K562 (cell line): ENCODE data around the gene SLC48A1. TPM values are rescaled to one million over a fixed set of nuclear protein-coding genes. Genes with fewer than 3 reads are reported as not detected.

Source experiments
- DPF2 ChIP-seq: fragments of 450-650 bp; IDR thresholded peaks from 2 replicates; pipeline ENCODE4 v1.6.1; 2016
- E2F4 ChIP-seq: sonication (generic); formaldehyde crosslinking; IDR thresholded peaks from 2 replicates; pipeline ENCODE4 v1.8.0; 2022; ENCODE audit warnings: mild to moderate bottlenecking, low read depth, missing genetic modification reagents
- EHMT2 ChIP-seq: fragments of 450-650 bp; IDR thresholded peaks from 2 replicates; pipeline ENCODE4 v1.6.1; 2018; ENCODE audit warnings: antibody characterized with exemption
- FOS ChIP-seq: IDR thresholded peaks from 3 replicates; pipeline ENCODE4 v1.6.1; 2011; ENCODE audit not compliant: insufficient read length; ENCODE audit errors: extremely low read depth
- HNRNPLL ChIP-seq: fragments of 200-400 bp; formaldehyde crosslinking; IDR thresholded peaks from 2 replicates; pipeline ENCODE4 v1.6.1; 2017; ENCODE audit warnings: low read length, low read depth, mild to moderate bottlenecking; ENCODE audit not compliant: poor library complexity, severe bottlenecking
- SETDB1 ChIP-seq: IDR thresholded peaks from one replicate; pipeline ENCODE4 v1.6.1; 2012; ENCODE audit warnings: low read length, control low read depth, inconsistent platforms
- SIRT6 ChIP-seq: IDR thresholded peaks from one replicate; pipeline ENCODE4 v1.6.1; 2012; ENCODE audit warnings: low read depth, mild to moderate bottlenecking, control low read depth, inconsistent platforms, low read length, moderate library complexity
- TSC22D4 ChIP-seq: fragments of 450-650 bp; IDR thresholded peaks from 2 replicates; pipeline ENCODE4 v1.6.1; 2016; ENCODE audit warnings: missing genetic modification characterization, missing biosample characterization, control low read depth
- TSHZ1 ChIP-seq: fragments of 250-450 bp; sonication (Bioruptor Pico); IDR thresholded peaks from 2 replicates; pipeline ENCODE4 v1.4.0; 2020; ENCODE audit warnings: mild to moderate bottlenecking, moderate library complexity
- ZNF445 ChIP-seq: fragments of 250-450 bp; sonication (Bioruptor Pico); IDR thresholded peaks from 2 replicates; pipeline ENCODE4 v1.4.0; 2020; ENCODE audit warnings: low read depth, mild to moderate bottlenecking, moderate library complexity
- ZNF764 ChIP-seq: fragments of 250-450 bp; sonication (Bioruptor Pico); IDR thresholded peaks from 2 replicates; pipeline ENCODE4 v1.4.0; 2020; ENCODE audit warnings: low read depth, mild to moderate bottlenecking, moderate library complexity
- ZNF785 ChIP-seq: fragments of 250-450 bp; sonication (Bioruptor Pico); IDR thresholded peaks from 2 replicates; pipeline ENCODE4 v1.4.0; 2020; ENCODE audit warnings: mild to moderate bottlenecking
- polyA plus RNA-seq, 8 experiments: library from polyadenylated mRNA; depleted of rRNA in 4 of 8; stranded (reverse) in 5 of 8; unstranded in 3 of 8; fragments of >200 nt; fragmentation: Nextera tagmentation in 2 of 8; fragmentation: Illumina TruSeq in 1 of 8; extraction: Ambion mirVana in 2 of 8; extraction: Trizol in 1 of 8; gene quantifications; 2 replicates each; pipeline versions ENCODE4 v1.2.1 to v1.2.3, GENCODE V29; 2011 to 2014; ENCODE audit warnings: inconsistent platforms in 1 of 8, missing spikeins in 1 of 8
- total RNA-seq, 7 experiments: library from RNA; depleted of rRNA in 6 of 7; stranded (reverse); fragments of >200 nt in 6 of 7; fragmentation: Illumina TruSeq in 2 of 7; extraction: Trizol in 2 of 7; gene quantifications; 2 replicates each; pipeline versions ENCODE4 v1.2.1 to v1.2.3, GENCODE V29; 2011 to 2021; ENCODE audit warnings: low replicate concordance in 1 of 7
- TF ChIP-seq, protein P1 (sequence below): fragments of 250-450 bp; sonication (Bioruptor Pico); IDR thresholded peaks from 2 replicates; pipeline ENCODE4 v1.8.0; 2021; ENCODE audit warnings: mild to moderate bottlenecking, moderate library complexity
- TF ChIP-seq, protein P2 (sequence below): sonication (generic); formaldehyde crosslinking; IDR thresholded peaks from 2 replicates; pipeline ENCODE4 v1.8.1; 2023; ENCODE audit warnings: mild to moderate bottlenecking, missing genetic modification reagents
- TF ChIP-seq, protein P3 (sequence below): fragments of 450-650 bp; formaldehyde crosslinking; IDR thresholded peaks from 2 replicates; pipeline ENCODE4 v1.4.0; 2022; ENCODE audit warnings: missing genetic modification characterization
- TF ChIP-seq, protein P4 (sequence below): fragments of 250-450 bp; sonication (Bioruptor Pico); IDR thresholded peaks from 2 replicates; pipeline ENCODE4 v1.8.0; 2022; ENCODE audit warnings: moderate library complexity, mild to moderate bottlenecking, inconsistent platforms

The SLC48A1 gene
- total and polyA plus RNA-seq, 9 of the 15 experiments (the other 6 are each of a cell fraction or from before 2014, with no cell fraction given) = 10.7 to 37.5 (median 18.7) TPM

GRCh38 chr12:47775100-47775911 lies 2.3 kb downstream of the SLC48A1 start (continued):
- TF ChIP-seq, protein P1, sequence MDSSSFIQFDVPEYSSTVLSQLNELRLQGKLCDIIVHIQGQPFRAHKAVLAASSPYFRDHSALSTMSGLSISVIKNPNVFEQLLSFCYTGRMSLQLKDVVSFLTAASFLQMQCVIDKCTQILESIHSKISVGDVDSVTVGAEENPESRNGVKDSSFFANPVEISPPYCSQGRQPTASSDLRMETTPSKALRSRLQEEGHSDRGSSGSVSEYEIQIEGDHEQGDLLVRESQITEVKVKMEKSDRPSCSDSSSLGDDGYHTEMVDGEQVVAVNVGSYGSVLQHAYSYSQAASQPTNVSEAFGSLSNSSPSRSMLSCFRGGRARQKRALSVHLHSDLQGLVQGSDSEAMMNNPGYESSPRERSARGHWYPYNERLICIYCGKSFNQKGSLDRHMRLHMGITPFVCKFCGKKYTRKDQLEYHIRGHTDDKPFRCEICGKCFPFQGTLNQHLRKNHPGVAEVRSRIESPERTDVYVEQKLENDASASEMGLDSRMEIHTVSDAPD (CRISPR knock-in tag) = no peak
- TF ChIP-seq SIRT6 (no peak), E2F4 (CRISPR knock-in tag) (no peak), ZNF445 (CRISPR knock-in tag) (peak; percentile 81; the same call in 1 of the 2 replicates), ZNF764 (0 out of 2 replicates have a peak, but pooled peaks have one; percentile 7), FOS (no peak), TSHZ1 (CRISPR knock-in tag) (no peak), HNRNPLL (no peak), SETDB1 (no peak), TSC22D4 (tag) (no peak), EHMT2 (peak; percentile 51; the same call in 1 of the 2 replicates), DPF2 (peak; percentile 89), ZNF785 (no peak)
- TF ChIP-seq, protein P2, sequence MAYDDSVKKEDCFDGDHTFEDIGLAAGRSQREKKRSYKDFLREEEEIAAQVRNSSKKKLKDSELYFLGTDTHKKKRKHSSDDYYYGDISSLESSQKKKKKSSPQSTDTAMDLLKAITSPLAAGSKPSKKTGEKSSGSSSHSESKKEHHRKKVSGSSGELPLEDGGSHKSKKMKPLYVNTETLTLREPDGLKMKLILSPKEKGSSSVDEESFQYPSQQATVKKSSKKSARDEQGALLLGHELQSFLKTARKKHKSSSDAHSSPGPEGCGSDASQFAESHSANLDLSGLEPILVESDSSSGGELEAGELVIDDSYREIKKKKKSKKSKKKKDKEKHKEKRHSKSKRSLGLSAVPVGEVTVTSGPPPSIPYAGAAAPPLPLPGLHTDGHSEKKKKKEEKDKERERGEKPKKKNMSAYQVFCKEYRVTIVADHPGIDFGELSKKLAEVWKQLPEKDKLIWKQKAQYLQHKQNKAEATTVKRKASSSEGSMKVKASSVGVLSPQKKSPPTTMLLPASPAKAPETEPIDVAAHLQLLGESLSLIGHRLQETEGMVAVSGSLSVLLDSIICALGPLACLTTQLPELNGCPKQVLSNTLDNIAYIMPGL (CRISPR knock-in tag) = no peak
- TF ChIP-seq, protein P3, sequence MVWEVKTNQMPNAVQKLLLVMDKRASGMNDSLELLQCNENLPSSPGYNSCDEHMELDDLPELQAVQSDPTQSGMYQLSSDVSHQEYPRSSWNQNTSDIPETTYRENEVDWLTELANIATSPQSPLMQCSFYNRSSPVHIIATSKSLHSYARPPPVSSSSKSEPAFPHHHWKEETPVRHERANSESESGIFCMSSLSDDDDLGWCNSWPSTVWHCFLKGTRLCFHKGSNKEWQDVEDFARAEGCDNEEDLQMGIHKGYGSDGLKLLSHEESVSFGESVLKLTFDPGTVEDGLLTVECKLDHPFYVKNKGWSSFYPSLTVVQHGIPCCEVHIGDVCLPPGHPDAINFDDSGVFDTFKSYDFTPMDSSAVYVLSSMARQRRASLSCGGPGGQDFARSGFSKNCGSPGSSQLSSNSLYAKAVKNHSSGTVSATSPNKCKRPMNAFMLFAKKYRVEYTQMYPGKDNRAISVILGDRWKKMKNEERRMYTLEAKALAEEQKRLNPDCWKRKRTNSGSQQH (CRISPR knock-in tag) = no peak; the same call in 1 of the 2 replicates
- TF ChIP-seq, protein P4, sequence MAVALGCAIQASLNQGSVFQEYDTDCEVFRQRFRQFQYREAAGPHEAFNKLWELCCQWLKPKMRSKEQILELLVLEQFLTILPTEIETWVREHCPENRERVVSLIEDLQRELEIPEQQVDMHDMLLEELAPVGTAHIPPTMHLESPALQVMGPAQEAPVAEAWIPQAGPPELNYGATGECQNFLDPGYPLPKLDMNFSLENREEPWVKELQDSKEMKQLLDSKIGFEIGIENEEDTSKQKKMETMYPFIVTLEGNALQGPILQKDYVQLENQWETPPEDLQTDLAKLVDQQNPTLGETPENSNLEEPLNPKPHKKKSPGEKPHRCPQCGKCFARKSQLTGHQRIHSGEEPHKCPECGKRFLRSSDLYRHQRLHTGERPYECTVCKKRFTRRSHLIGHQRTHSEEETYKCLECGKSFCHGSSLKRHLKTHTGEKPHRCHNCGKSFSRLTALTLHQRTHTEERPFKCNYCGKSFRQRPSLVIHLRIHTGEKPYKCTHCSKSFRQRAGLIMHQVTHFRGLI (CRISPR knock-in tag) = no peak
